ENCODE results near the gene DDAH2.

- TF ChIP-seq POLR2A (IDR thresholded peaks at IDR 0.05) (no peak), CTCF (IDR thresholded peaks at IDR 0.05 in 4 of 5, conservative IDR thresholded peaks at IDR 0.05 in 1 of 5) (no peak)
Measured at GRCh38 chr6:31764198-31764597, 35.1 kb upstream of the DDAH2 start.
